ENCODE results near the gene CCAR1.

DNA sequence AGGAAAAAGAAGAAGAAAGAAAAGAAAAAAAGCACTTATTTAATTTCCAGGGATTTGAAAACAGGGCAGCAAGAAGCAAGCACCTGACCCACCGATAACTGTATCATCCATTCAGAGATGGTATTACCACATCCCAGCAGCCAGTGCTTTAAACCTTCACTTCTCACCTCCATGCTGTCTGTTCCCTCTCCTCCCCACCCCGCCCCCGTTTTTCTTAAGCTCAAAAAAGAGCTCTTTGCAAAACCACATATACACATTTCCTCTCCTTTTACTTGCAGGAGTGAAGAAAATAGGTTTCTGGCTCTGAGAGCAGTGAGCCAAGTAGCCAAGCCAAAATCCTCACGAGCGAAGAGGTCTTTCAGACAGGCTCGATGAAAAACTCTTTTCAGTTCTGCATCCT lies 108.5 kb downstream of the CCAR1 start:
- no peak for TF ChIP-seq FOXK2 (IDR thresholded peaks at IDR 0.05)
- TF ChIP-seq ELF4 (IDR thresholded peaks at IDR 0.05) = no peak
- TF ChIP-seq BHLHE40 (IDR thresholded peaks at IDR 0.05; ENCODE audit: borderline replicate concordance) = no peak
- no peak for TF ChIP-seq FOXA1 (IDR thresholded peaks at IDR 0.05)
- TF ChIP-seq NFRKB (IDR thresholded peaks at IDR 0.05) = no peak
- no peak for TF ChIP-seq SP1 (IDR thresholded peaks at IDR 0.05)
- TF ChIP-seq LEF1 (IDR thresholded peaks at IDR 0.05; ENCODE audit: borderline replicate concordance) = no peak
- TF ChIP-seq FOXM1 (IDR thresholded peaks at IDR 0.05; ENCODE audit: borderline replicate concordance) = no peak
- no peak for TF ChIP-seq ZNF384 (IDR thresholded peaks at IDR 0.05)
- no peak for TF ChIP-seq ARNT (IDR thresholded peaks at IDR 0.05)
- TF ChIP-seq SUZ12 (IDR thresholded peaks at IDR 0.05) = no peak
- no peak for TF ChIP-seq HDGF (IDR thresholded peaks at IDR 0.05; ENCODE audit: borderline replicate concordance)

Measured in HEK293T (cell line).